IMR-90 (cell line): ENCODE results near the gene GPRC5C. TPM values are rescaled to one million over a fixed set of nuclear protein-coding genes. Genes with fewer than 3 reads are reported as not detected.

ENCODE experiments used
- ATAC-seq: fragments of 200-7000 bp; cut with Tn5 transposase; 2 replicates; pipeline ENCODE4 v1.9.1; 2020; ENCODE audit warnings: low read depth, mild to moderate bottlenecking, moderate library complexity
- BruUV-seq: library from RNA; stranded (reverse); fragments of 400-500 nt; replicated peaks from 2 replicates; lab custom pipeline; 2021; lab: Mats Ljungman, UMichigan
- CTCF ChIA-PET: fragments of 300-600 bp; formaldehyde crosslinking; extraction: SDS; loops from one replicate; lab custom pipeline; 2021; ENCODE audit warnings: antibody characterized with exemption; lab: Yijun Ruan, JAX
- POLR2A ChIA-PET: fragments of 300-600 bp; sonication (Branson Sonifier 250); formaldehyde crosslinking; loops from one replicate; lab custom pipeline; 2022; ENCODE audit warnings: antibody characterized with exemption; ENCODE audit not compliant: unreplicated experiment; lab: Charles Lee
- DNase-seq: peaks from one replicate; pipeline ENCODE4 v3.0.0; 2013
- H2AFZ ChIP-seq: replicated peaks from 2 replicates; pipeline ENCODE3; 2013; ENCODE audit warnings: low read length, mild to moderate bottlenecking; ENCODE audit not compliant: poor library complexity
- H2AK5ac ChIP-seq: 2 replicates; pipeline ENCODE4 v1.6.1; 2013; ENCODE audit warnings: low read depth, low read length, inconsistent platforms
- H2AK9ac ChIP-seq: replicated peaks from 2 replicates; pipeline ENCODE3; 2013; ENCODE audit warnings: mild to moderate bottlenecking, low read depth, low read length, moderate library complexity; ENCODE audit not compliant: poor library complexity
- H2BK120ac ChIP-seq: 2 replicates; pipeline ENCODE4 v1.6.1; 2013; ENCODE audit warnings: low read depth, low read length, inconsistent platforms
- H2BK15ac ChIP-seq: 3 replicates; pipeline ENCODE4 v1.6.1; 2013; ENCODE audit warnings: low read depth, low read length, inconsistent platforms
- H2BK20ac ChIP-seq: 2 replicates; pipeline ENCODE4 v1.6.1; 2013; ENCODE audit warnings: low read depth, mild to moderate bottlenecking, inconsistent platforms, low read length, moderate library complexity
- H2BK5ac ChIP-seq: 2 replicates; pipeline ENCODE4 v1.6.1; 2013; ENCODE audit warnings: mild to moderate bottlenecking, low read depth, low read length, inconsistent platforms; ENCODE audit not compliant: poor library complexity, severe bottlenecking
- H3K14ac ChIP-seq: replicated peaks from 2 replicates; pipeline ENCODE4 v1.6.1; 2013; ENCODE audit warnings: low read depth, low read length, inconsistent platforms
- H3K18ac ChIP-seq: 2 replicates; pipeline ENCODE4 v1.6.1; 2013; ENCODE audit warnings: low read depth, low read length, control low read depth
- H3K23ac ChIP-seq: 2 replicates; pipeline ENCODE4 v1.6.1; 2013; ENCODE audit warnings: low read depth, low read length, inconsistent platforms
- H3K27ac ChIP-seq: 2 replicates; pipeline ENCODE4 v1.5.1; 2013; ENCODE audit warnings: mild to moderate bottlenecking, control low read depth, low read length; ENCODE audit not compliant: insufficient read depth
- H3K27me3 ChIP-seq: 2 replicates; pipeline ENCODE4 v1.6.1; 2013; ENCODE audit warnings: low read length; ENCODE audit not compliant: control insufficient read depth, insufficient read depth
- H3K36me3 ChIP-seq: 2 replicates; pipeline ENCODE4 v1.6.1; 2013; ENCODE audit warnings: low read length, mixed read lengths; ENCODE audit not compliant: control insufficient read depth, insufficient read depth
- H3K4ac ChIP-seq: 2 replicates; pipeline ENCODE4 v1.6.1; 2013; ENCODE audit warnings: low read depth, low read length, inconsistent platforms
- H3K4me1 ChIP-seq: 2 replicates; pipeline ENCODE4 v1.6.1; 2013; ENCODE audit warnings: low read length, mixed read lengths; ENCODE audit not compliant: control insufficient read depth, insufficient read depth
- H3K4me2 ChIP-seq: 2 replicates; pipeline ENCODE4 v1.6.1; 2013; ENCODE audit warnings: low read depth, mild to moderate bottlenecking, control low read depth, low read length, moderate library complexity
- H3K4me3 ChIP-seq: 2 replicates; pipeline ENCODE4 v1.5.1; 2013; ENCODE audit warnings: low read depth, mild to moderate bottlenecking, control low read depth, low read length, moderate library complexity; ENCODE audit not compliant: insufficient read depth
- H3K56ac ChIP-seq: 2 replicates; pipeline ENCODE4 v1.6.1; 2013; ENCODE audit warnings: low read length, inconsistent platforms; ENCODE audit not compliant: insufficient read depth; ENCODE audit errors: extremely low read depth
- H3K79me1 ChIP-seq, 2 experiments: 2 replicates each; pipeline ENCODE4 v1.6.1; 2013; ENCODE audit warnings: low read length in 2 of 2, inconsistent platforms in 1 of 2, low read depth in 1 of 2
- H3K9ac ChIP-seq: 2 replicates; pipeline ENCODE4 v1.6.1; 2013; ENCODE audit warnings: low read depth, low read length, control low read depth
- H3K9me1 ChIP-seq: 2 replicates; pipeline ENCODE4 v1.6.1; 2013; ENCODE audit warnings: low read length, inconsistent platforms; ENCODE audit not compliant: insufficient read depth
- H3K9me3 ChIP-seq: 2 replicates; pipeline ENCODE4 v1.6.1; 2013; ENCODE audit warnings: low read length; ENCODE audit not compliant: control insufficient read depth, insufficient read depth
- H4K20me1 ChIP-seq: 2 replicates; pipeline ENCODE4 v1.6.1; 2013; ENCODE audit warnings: low read length, inconsistent platforms; ENCODE audit not compliant: insufficient read depth
- H4K5ac ChIP-seq: 2 replicates; pipeline ENCODE4 v1.6.1; 2013; ENCODE audit warnings: mild to moderate bottlenecking, low read depth, low read length, control low read depth
- H4K8ac ChIP-seq, 2 experiments: 2 replicates each; pipeline ENCODE4 v1.6.1; 2013; ENCODE audit warnings: low read depth in 2 of 2, low read length in 2 of 2, control low read depth in 1 of 2, inconsistent platforms in 1 of 2
- H4K91ac ChIP-seq: 2 replicates; pipeline ENCODE4 v1.6.1; 2013; ENCODE audit warnings: low read depth, low read length, inconsistent platforms; ENCODE audit not compliant: insufficient read depth
- BHLHE40 ChIP-seq: fragments of 150-350 bp; IDR thresholded peaks from 2 replicates; pipeline ENCODE4 v1.6.1; 2016; ENCODE audit warnings: mild to moderate bottlenecking, low read depth, low read length
- CEBPB ChIP-seq: IDR thresholded peaks from 2 replicates; pipeline ENCODE4 v1.6.1; 2012; ENCODE audit warnings: low read depth, low read length, improper control_type of control experiment
- CHD1 ChIP-seq: IDR thresholded peaks from 2 replicates; pipeline ENCODE4 v1.6.1; 2012; ENCODE audit warnings: low read depth, low read length, improper control_type of control experiment
- CTCF ChIP-seq: conservative IDR thresholded peaks from 2 replicates; pipeline ENCODE4 v1.5.1; 2012; ENCODE audit warnings: mild to moderate bottlenecking, low read depth, low read length, improper control_type of control experiment
- ELK1 ChIP-seq: fragments of 150-350 bp; IDR thresholded peaks from 2 replicates; pipeline ENCODE4 v1.6.1; 2016; ENCODE audit warnings: low read depth, mild to moderate bottlenecking, low read length, moderate library complexity, borderline replicate concordance
- FOS ChIP-seq: fragments of 150-350 bp; IDR thresholded peaks from 2 replicates; pipeline ENCODE4 v1.6.1; 2016; ENCODE audit warnings: low read depth, low read length
- MAFK ChIP-seq: IDR thresholded peaks from 2 replicates; pipeline ENCODE4 v1.6.1; 2012; ENCODE audit warnings: low read depth, low read length, improper control_type of control experiment
- MAZ ChIP-seq: IDR thresholded peaks from 2 replicates; pipeline ENCODE4 v1.6.1; 2012; ENCODE audit warnings: low read depth, mild to moderate bottlenecking, low read length, improper control_type of control experiment, moderate library complexity, borderline replicate concordance
- MXI1 ChIP-seq: IDR thresholded peaks from 2 replicates; pipeline ENCODE4 v1.6.1; 2012; ENCODE audit warnings: low read depth, mild to moderate bottlenecking, low read length, moderate library complexity, borderline replicate concordance
- NFE2L2 ChIP-seq: fragments of 150-350 bp; IDR thresholded peaks from 2 replicates; pipeline ENCODE4 v1.6.1; 2016; ENCODE audit warnings: low read depth, mild to moderate bottlenecking, low read length
- POLR2A ChIP-seq: IDR thresholded peaks from 2 replicates; pipeline ENCODE4 v1.6.1; 2012; ENCODE audit warnings: mild to moderate bottlenecking, low read depth, low read length
- RAD21 ChIP-seq: IDR thresholded peaks from 2 replicates; pipeline ENCODE4 v1.6.1; 2012; ENCODE audit warnings: low read length, improper control_type of control experiment
- RCOR1 ChIP-seq: IDR thresholded peaks from 2 replicates; pipeline ENCODE4 v1.6.1; 2012; ENCODE audit warnings: mild to moderate bottlenecking, low read length, improper control_type of control experiment; ENCODE audit not compliant: insufficient replicate concordance
- RFX5 ChIP-seq: IDR thresholded peaks from 2 replicates; pipeline ENCODE4 v1.8.0; 2012; ENCODE audit warnings: low read depth, mild to moderate bottlenecking, low read length, moderate library complexity
- SMC3 ChIP-seq: fragments of 150-350 bp; IDR thresholded peaks from 2 replicates; pipeline ENCODE4 v1.6.1; 2016; ENCODE audit warnings: low read depth, mild to moderate bottlenecking, antibody characterized with exemption, low read length, moderate library complexity
- USF2 ChIP-seq: fragments of 150-350 bp; IDR thresholded peaks from 2 replicates; pipeline ENCODE4 v1.6.1; 2017; ENCODE audit warnings: mild to moderate bottlenecking, antibody characterized with exemption, low read length, low read depth
- WGBS, 2 experiments: methylation state at CpG; one replicate each; pipeline versions ENCODE4 v1.1.5 to v1.1.7; 2013; ENCODE audit warnings: missing lambda C conversion rate in 2 of 2; ENCODE audit not compliant: insufficient read length in 1 of 2; ENCODE audit errors: extremely low coverage in 2 of 2; 5-methylcytosine and 5-hydroxymethylcytosine counted together
- dilution Hi-C: fragments of 300-500 bp; cut with HindIII; formaldehyde crosslinking; loops from one replicate; pipeline ENCODE4 v1.14.3; 2018; ENCODE audit warnings: low sequenced_read_pairs; ENCODE audit not compliant: unreplicated experiment
- in situ Hi-C: fragments of 300-500 bp; cut with MboI; formaldehyde crosslinking; loops from 3 replicates; pipeline ENCODE4 v1.14.3; 2019; ENCODE audit warnings: low sequenced_read_pairs, inconsistent platforms, mixed read lengths
- intact Hi-C: fragments of 100-400 bp; cut with micrococcal nuclease; formaldehyde crosslinking; loops from 2 replicates; pipeline ENCODE4 v1.10.0; 2022
- polyA plus RNA-seq, 3 experiments: library from polyadenylated mRNA; depleted of rRNA; stranded (reverse); fragments of >200 nt; gene quantifications; 2 replicates each; pipeline ENCODE4 v1.2.3, GENCODE V29; 2012; ENCODE audit warnings: low replicate concordance in 1 of 3
- total RNA-seq: library from RNA; depleted of rRNA; stranded (reverse); fragments of >200 nt; gene quantifications from 2 replicates; pipeline ENCODE4 v1.2.3, GENCODE V29; 2012

Gene GPRC5C
- total and polyA plus RNA-seq, 2 of the 4 experiments (the other 2 are of a cell fraction) = not detected

GRCh38 chr17:74485022-74485743 is 53.3 kb downstream of the GPRC5C start:
- H3K4ac ChIP-seq = no peak overlapping the region
- no peak overlapping the region for H4K5ac ChIP-seq
- no TSS peak for BruUV-seq
- no peak overlapping the region for H3K56ac ChIP-seq
- no peak overlapping the region for H3K23ac ChIP-seq
- no peaks in the 10 kb centered on the region for H3K27me3 ChIP-seq
- no peak overlapping the region for H2AFZ ChIP-seq
- no peak for ATAC-seq
- H3K9ac ChIP-seq = no peak overlapping the region
- WGBS, 2 experiments = 36% methylated on average over 2 of the region's 9 CpGs; no CpG with 5 or more reads in 1 of the 2 experiments
- no peaks in the 10 kb centered on the region for H3K9me1 ChIP-seq
- H3K27ac ChIP-seq = no peak overlapping the region
- H3K4me2 ChIP-seq = no peak overlapping the region
- H2BK20ac ChIP-seq = no peak overlapping the region
- dilution Hi-C loops (no loop called here), intact Hi-C loops (no loop called here), in situ Hi-C loops (no loop called here)
- H3K79me1 ChIP-seq = no peaks in the 10 kb centered on the region
- H3K18ac ChIP-seq = no peak overlapping the region
- peak overlapping the region; percentile 72 for H2AK9ac ChIP-seq
- H4K91ac ChIP-seq = no peak overlapping the region
- H3K4me1 ChIP-seq = no peaks in the 10 kb centered on the region
- H4K20me1 ChIP-seq = no peaks in the 10 kb centered on the region
- H3K36me3 ChIP-seq = no peaks in the 10 kb centered on the region
- H2AK5ac ChIP-seq = no peak overlapping the region
- no peak overlapping the region for H4K8ac ChIP-seq
- no peak overlapping the region for H3K4me3 ChIP-seq
- peaks cover 8% of the 10 kb centered on the region; the same call in 1 of the 2 replicates for H3K9me3 ChIP-seq
- CTCF ChIA-PET = no interaction called here
- no peak overlapping the region for H3K14ac ChIP-seq
- DNase-seq = no peak
- H2BK120ac ChIP-seq = no peak overlapping the region
- POLR2A ChIA-PET = no interaction called here
- no peak overlapping the region for H2BK15ac ChIP-seq
- TF ChIP-seq CHD1 (no peak), RFX5 (no peak), MAFK (no peak), SMC3 (no peak), RCOR1 (no peak), FOS (no peak), USF2 (no peak), CEBPB (no peak), BHLHE40 (no peak), POLR2A (no peak), MXI1 (no peak), NFE2L2 (no peak), MAZ (no peak), CTCF (no peak), ELK1 (no peak), RAD21 (no peak)
- H2BK5ac ChIP-seq = no peak overlapping the region
